ENCODE results near the gene KPTN.

Gene KPTN

GRCh38 chr19:47509170-47509847 is 25.3 kb upstream of the KPTN start:
- Histone ChIP-seq H3K4me1 (ENCODE audit: control insufficient read depth, low read length) (peaks cover 21% of the 10 kb centered on the region), H3K27ac (ENCODE audit: low read depth, low read length) (no peak overlapping the region), H4K20me1 (ENCODE audit: control insufficient read depth, insufficient read depth, low read depth, low read length) (peaks cover 4% of the 10 kb centered on the region), H3K4me2 (ENCODE audit: low read length) (no peak overlapping the region), H3K27me3 (ENCODE audit: control insufficient read depth, low read length) (no peaks in the 10 kb centered on the region), H3K36me3 (ENCODE audit: control insufficient read depth, low read length) (peaks cover 6% of the 10 kb centered on the region), H3K9me2 (replicated peaks; ENCODE audit: control insufficient read depth, low read length) (no peaks in the 10 kb centered on the region), H3K4me3 (ENCODE audit: low read length) (no peak overlapping the region), H3F3A (ENCODE audit: control insufficient read depth, insufficient read depth) (no peaks in the 10 kb centered on the region), H3K79me2 (ENCODE audit: control insufficient read depth, low read length) (peaks cover 81% of the 10 kb centered on the region), H3K9me3 (ENCODE audit: control insufficient read depth, insufficient read depth, low read length) (no peaks in the 10 kb centered on the region)
- TF ChIP-seq EZH2phosphoT487 (IDR thresholded peaks at IDR 0.05; ENCODE audit: borderline replicate concordance, low read length) (no peak), CTCF (IDR thresholded peaks at IDR 0.05; ENCODE audit: low read depth, low read length, poor library complexity, severe bottlenecking) (no peak)

GRCh38 chr19:47508721-47509120 is 24.7 kb upstream of the KPTN start:
- no peak overlapping the region for H3K4me2 ChIP-seq (ENCODE audit: low read length)
- no peaks in the 10 kb centered on the region for H3K9me2 ChIP-seq (replicated peaks; ENCODE audit: control insufficient read depth, low read length)
- H3K9me3 ChIP-seq (ENCODE audit: control insufficient read depth, insufficient read depth, low read length), result no peaks in the 10 kb centered on the region
- H3K4me3 ChIP-seq (ENCODE audit: low read length), result no peak overlapping the region
- no peaks in the 10 kb centered on the region for H3F3A ChIP-seq (ENCODE audit: control insufficient read depth, insufficient read depth)
- H3K27me3 ChIP-seq (ENCODE audit: control insufficient read depth, low read length), result no peaks in the 10 kb centered on the region
- H3K27ac ChIP-seq (ENCODE audit: low read depth, low read length), result no peak overlapping the region
- TF ChIP-seq CTCF (IDR thresholded peaks at IDR 0.05; ENCODE audit: low read depth, low read length, poor library complexity, severe bottlenecking) (no peak), EZH2phosphoT487 (IDR thresholded peaks at IDR 0.05; ENCODE audit: borderline replicate concordance, low read length) (no peak)
- H3K79me2 ChIP-seq (ENCODE audit: control insufficient read depth, low read length), result peaks cover 78% of the 10 kb centered on the region
- peaks cover 16% of the 10 kb centered on the region for H3K4me1 ChIP-seq (ENCODE audit: control insufficient read depth, low read length)
- H4K20me1 ChIP-seq (ENCODE audit: control insufficient read depth, insufficient read depth, low read depth, low read length), result peaks cover 4% of the 10 kb centered on the region
- H3K36me3 ChIP-seq (ENCODE audit: control insufficient read depth, low read length), result peaks cover 10% of the 10 kb centered on the region

GRCh38 chr19:47507924-47508553 is 24.0 kb upstream of the KPTN start:
- H3K4me1 ChIP-seq (ENCODE audit: control insufficient read depth, low read length), result peaks cover 10% of the 10 kb centered on the region
- no peaks in the 10 kb centered on the region for H3K27me3 ChIP-seq (ENCODE audit: control insufficient read depth, low read length)
- no peaks in the 10 kb centered on the region for H3K9me3 ChIP-seq (ENCODE audit: control insufficient read depth, insufficient read depth, low read length)
- H3K79me2 ChIP-seq (ENCODE audit: control insufficient read depth, low read length), result peaks cover 73% of the 10 kb centered on the region
- no peak overlapping the region for H3K4me3 ChIP-seq (ENCODE audit: low read length)
- no peaks in the 10 kb centered on the region for H3K9me2 ChIP-seq (replicated peaks; ENCODE audit: control insufficient read depth, low read length)
- no peak overlapping the region for H3K4me2 ChIP-seq (ENCODE audit: low read length)
- no peak overlapping the region for H3K27ac ChIP-seq (ENCODE audit: low read depth, low read length)
- TF ChIP-seq CTCF (IDR thresholded peaks at IDR 0.05; ENCODE audit: low read depth, low read length, poor library complexity, severe bottlenecking), result no peak
- TF ChIP-seq EZH2phosphoT487 (IDR thresholded peaks at IDR 0.05; ENCODE audit: borderline replicate concordance, low read length), result no peak
- peaks cover 17% of the 10 kb centered on the region for H3K36me3 ChIP-seq (ENCODE audit: control insufficient read depth, low read length)
- H4K20me1 ChIP-seq (ENCODE audit: control insufficient read depth, insufficient read depth, low read depth, low read length), result peaks cover 4% of the 10 kb centered on the region
- H3F3A ChIP-seq (ENCODE audit: control insufficient read depth, insufficient read depth), result no peaks in the 10 kb centered on the region

Data from DOHH2 (cell line).